ENCODE results near the gene TBCD.

The TBCD gene

GRCh38 chr17:82929011-82929622, 177.3 kb downstream of the TBCD start:
- DNase-seq (ENCODE audit: low spot score) = no peak
- no peak for TF ChIP-seq CTCF (IDR thresholded peaks at IDR 0.05; ENCODE audit: borderline replicate concordance, control extremely low read depth, extremely low read depth, insufficient read depth, missing control alignments)
- in situ Hi-C loops (cut with MboI; ENCODE audit: low sequenced_read_pairs, unreplicated experiment) = loop anchor here (10.0 kb wide), 1 partner anchor 144 kb away; no protein-coding TSS in a partner anchor

- no peak for TF ChIP-seq CTCF (IDR thresholded peaks at IDR 0.05; ENCODE audit: borderline replicate concordance, control extremely low read depth, extremely low read depth, insufficient read depth, missing control alignments)
- DNase-seq (ENCODE audit: low spot score) = no peak
- in situ Hi-C loops (cut with MboI; ENCODE audit: low sequenced_read_pairs, unreplicated experiment) = loop anchor here (10.0 kb wide), 1 partner anchor 145 kb away; no protein-coding TSS in a partner anchor
Measured at GRCh38 chr17:82929676-82930042, 177.8 kb downstream of the TBCD start.

GRCh38 chr17:82930043-82930923, 178.4 kb downstream of the TBCD start:
- in situ Hi-C loops (cut with MboI; ENCODE audit: low sequenced_read_pairs, unreplicated experiment) = no loop called here
- TF ChIP-seq CTCF (IDR thresholded peaks at IDR 0.05; ENCODE audit: borderline replicate concordance, control extremely low read depth, extremely low read depth, insufficient read depth, missing control alignments) = no peak
- DNase-seq (ENCODE audit: low spot score) = no peak

GRCh38 chr17:82930924-82931698, 179.2 kb downstream of the TBCD start:
- in situ Hi-C loops (cut with MboI; ENCODE audit: low sequenced_read_pairs, unreplicated experiment) = no loop called here
- TF ChIP-seq CTCF (IDR thresholded peaks at IDR 0.05; ENCODE audit: borderline replicate concordance, control extremely low read depth, extremely low read depth, insufficient read depth, missing control alignments) = no peak

GRCh38 chr17:82931699-82932517, 180.0 kb downstream of the TBCD start:
- in situ Hi-C loops (cut with MboI; ENCODE audit: low sequenced_read_pairs, unreplicated experiment) = no loop called here
- DNase-seq (ENCODE audit: low spot score) = no peak
- TF ChIP-seq CTCF (IDR thresholded peaks at IDR 0.05; ENCODE audit: borderline replicate concordance, control extremely low read depth, extremely low read depth, insufficient read depth, missing control alignments) = no peak

More at GRCh38 chr17:82930924-82931698, 179.2 kb downstream of the TBCD start:
- DNase-seq (ENCODE audit: low spot score) = no peak

All from GM13976 (cell line).